ENCODE data around the gene DNAH6. TPM values are rescaled to one million over a fixed set of nuclear protein-coding genes. Genes with fewer than 3 reads are reported as not detected.

Gene DNAH6
- total and polyA plus RNA-seq, 9 of the 15 experiments (the other 6 are each of a cell fraction or from before 2014, with no cell fraction given), result 0.01 to 0.04 (median 0.01) TPM; not detected in 5

GRCh38 chr2:84808279-84808678, 292.0 kb downstream of the DNAH6 start:
- TF ChIP-seq ZNF324 (CRISPR knock-in tag; IDR thresholded peaks at IDR 0.05), result no peak
- no peak for TF ChIP-seq U2AF2 (optimal IDR thresholded peaks at IDR 0.05; ENCODE audit: low read depth, low read length)
- TF ChIP-seq POLR3G (IDR thresholded peaks at IDR 0.05; ENCODE audit: extremely low read depth, insufficient read length, insufficient replicate concordance), result no peak
- TF ChIP-seq SMAD3 (CRISPR knock-in tag; conservative IDR thresholded peaks at IDR 0.05), result no peak
- TF ChIP-seq ZNF280A (IDR thresholded peaks at IDR 0.05; ENCODE audit: low read depth, partially characterized antibody), result no peak
- TF ChIP-seq BRF2 (IDR thresholded peaks at IDR 0.05; ENCODE audit: borderline replicate concordance, insufficient read depth, insufficient read length), result no peak
- TF ChIP-seq BRF1 (IDR thresholded peaks at IDR 0.05; ENCODE audit: borderline replicate concordance, extremely low read depth, insufficient read length), result no peak
- no peak for TF ChIP-seq ZFX (CRISPR knock-in tag; IDR thresholded peaks at IDR 0.05)
- TF ChIP-seq SNIP1 (IDR thresholded peaks at IDR 0.05; ENCODE audit: low read depth), result no peak
- Histone ChIP-seq H3K36me3 (ENCODE audit: control insufficient read depth, insufficient read depth, low read length) (no peaks in the 10 kb centered on the region), H3K27me3 (ENCODE audit: control insufficient read depth in 2 of 2, insufficient read depth in 2 of 2, low read length in 2 of 2) (peaks cover 0 to 3% of the 10 kb centered on the region in 2 experiments; a peak in 2 of 5 replicates), H3K79me2 (ENCODE audit: control insufficient read depth, insufficient read depth, low read length) (no peaks in the 10 kb centered on the region), H3K27ac (ENCODE audit: extremely low read depth, low read depth, low read length) (no peak overlapping the region), H4K20me1 (replicated peaks; ENCODE audit: control insufficient read depth, insufficient read depth, low read length) (no peaks in the 10 kb centered on the region), H3K4me3 (no peak overlapping the region), H3K4me1 (replicated peaks in 1 of 2; ENCODE audit: control insufficient read depth in 2 of 2, insufficient read depth in 2 of 2, low read length in 2 of 2) (peaks cover 0 to 7% of the 10 kb centered on the region in 2 experiments; a peak in 2 of 5 replicates), H3K4me2 (ENCODE audit: insufficient read depth, low read length) (no peak overlapping the region), H3K9me1 (ENCODE audit: control insufficient read depth, insufficient read depth, low read length) (no peaks in the 10 kb centered on the region), H3K9me3 (replicated peaks; ENCODE audit: control insufficient read depth, insufficient read depth, low read depth, low read length) (no peaks in the 10 kb centered on the region), H3K9ac (ENCODE audit: insufficient read depth in 1 of 2, low read depth in 2 of 2, low read length in 2 of 2) (no peak overlapping the region), H2AFZ (ENCODE audit: low read depth, low read length) (no peak overlapping the region)
- FAIRE-seq, result no peak
- DNase-seq (ENCODE audit: extremely low read depth in 1 of 4, low spot score in 3 of 4), result no peak
- ChIA-PET CTCF (ENCODE audit: low intra/inter-chr PET ratio) (no interaction called here), POLR2A (interaction anchor here (0.5 kb wide), 1 partner anchor 33 kb away, joined by 3 read pairs; no protein-coding TSS in a partner anchor)
- 2% methylated on average over 4 of the region's 4 CpGs for WGBS (ENCODE audit: insufficient coverage, low coverage, missing lambda C conversion rate)
- ATAC-seq, result no peak
- BruUV-seq (replicated peaks), result no TSS peak
- intact Hi-C loops (cut with micrococcal nuclease), result no loop called here
- in situ Hi-C loops (cut with MboI), result no loop called here
